HG02970 (cell line): ENCODE measurements around the gene PPP2R1B.
"Not testable (repeated sequence)": the region's sequence is repeated elsewhere in the genome, so short reads cannot be mapped to it uniquely, and the experiment has no call there.

ENCODE experiments used
- ATAC-seq: cut with Tn5 transposase; IDR thresholded peaks from one replicate; pipeline ENCODE4 v1.9.1; 2021; ENCODE audit warnings: mild to moderate bottlenecking, moderate library complexity, moderate number of reproducible peaks; ENCODE audit not compliant: unreplicated experiment, low FRiP score

The PPP2R1B gene

DNA sequence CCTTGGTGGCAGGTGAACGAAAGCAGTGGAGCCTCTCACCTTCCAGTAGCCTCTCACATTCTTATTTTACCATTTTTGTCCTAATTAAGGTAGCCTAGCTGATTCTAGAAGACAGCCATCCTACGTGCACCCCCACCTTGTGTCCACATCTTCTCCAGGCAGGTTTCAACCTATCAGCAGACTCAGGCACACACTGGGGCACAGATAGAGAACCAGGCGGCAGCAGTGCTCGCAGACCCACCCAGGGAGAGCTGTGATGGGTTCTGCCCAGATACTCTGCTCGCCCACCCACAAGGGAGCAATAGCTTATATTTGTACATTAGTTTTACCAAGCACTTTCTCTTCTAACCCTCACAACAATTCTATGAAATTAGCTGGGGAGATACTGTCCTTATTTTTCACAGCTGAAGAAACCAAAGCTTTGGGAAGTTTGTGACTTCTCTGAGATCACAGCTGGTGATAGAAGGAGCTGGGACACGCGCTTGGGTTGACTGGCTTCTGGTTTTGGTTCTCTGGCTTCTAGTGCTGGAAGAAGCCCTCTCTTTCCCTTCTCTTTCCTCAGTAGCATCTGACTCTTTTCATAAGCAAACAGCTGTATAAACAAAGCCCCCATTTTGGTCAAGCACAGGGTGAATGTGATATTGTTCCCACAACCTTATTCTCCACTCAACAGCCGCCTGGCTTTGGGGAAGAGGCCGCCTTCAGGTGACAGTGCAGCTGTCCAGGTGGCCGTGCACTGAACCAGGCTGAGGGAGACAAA is 36.9 kb downstream of the PPP2R1B start:
- ATAC-seq = no peak

DNA sequence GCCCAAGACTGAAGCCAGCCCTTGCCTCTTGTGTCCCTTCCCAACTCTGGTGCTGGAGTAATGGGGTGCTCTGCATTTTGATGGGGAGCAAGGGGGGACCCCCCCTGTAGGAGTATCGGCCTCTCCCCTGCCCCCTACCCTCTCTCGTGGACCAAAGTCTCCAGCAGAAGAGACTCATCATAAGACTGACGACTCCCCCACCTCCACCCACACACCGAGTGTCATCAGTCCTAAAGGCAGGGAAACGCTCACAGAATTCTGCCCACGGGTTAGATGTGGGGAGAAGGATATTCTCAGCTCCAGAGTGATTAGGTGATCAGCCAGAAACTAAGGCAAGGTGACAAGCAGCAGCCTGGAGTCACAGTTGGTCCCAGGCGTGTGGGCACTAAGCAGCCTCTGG is 38.8 kb downstream of the PPP2R1B start:
- no peak for ATAC-seq

DNA sequence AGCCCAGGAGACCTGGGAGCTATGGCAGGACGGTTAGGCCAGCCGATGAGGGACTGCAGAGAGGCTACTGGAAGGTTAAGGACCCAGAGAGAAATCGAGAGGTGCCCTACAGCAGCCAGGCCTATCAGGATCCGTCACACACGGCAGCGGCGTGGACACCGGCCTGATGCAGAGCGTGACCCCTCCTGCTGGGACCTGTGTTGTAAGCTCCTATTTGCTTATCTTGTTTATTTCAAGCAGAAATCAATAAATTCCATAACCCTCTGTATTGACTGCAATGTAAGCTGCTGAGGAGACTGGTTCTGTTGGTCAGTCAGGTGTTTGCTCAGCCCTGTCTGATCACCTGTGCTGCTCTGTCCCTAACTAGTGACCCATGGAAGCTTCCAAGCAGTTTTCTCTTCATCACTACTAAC is 39.9 kb downstream of the PPP2R1B start:
- no peak for ATAC-seq

DNA sequence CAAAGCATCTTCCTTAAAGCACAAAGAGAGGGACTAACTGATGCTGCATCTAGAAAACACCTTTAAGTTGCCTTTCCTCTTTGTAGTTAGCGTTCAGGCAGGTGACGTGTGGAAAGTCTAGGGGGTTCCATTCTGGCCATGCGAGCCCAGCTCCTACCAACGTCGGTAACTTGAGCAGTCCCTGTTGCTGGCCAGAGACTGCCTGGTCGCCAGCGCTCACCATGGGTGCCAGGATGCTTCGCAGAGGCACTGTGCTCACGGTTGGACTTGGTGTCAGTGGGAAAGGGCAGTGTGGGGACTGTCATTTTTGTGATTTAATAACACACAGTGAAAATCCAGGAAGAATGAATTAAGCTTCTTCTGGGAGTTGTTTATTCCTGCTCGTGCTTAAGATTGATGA is 40.6 kb downstream of the PPP2R1B start:
- ATAC-seq = no peak

DNA sequence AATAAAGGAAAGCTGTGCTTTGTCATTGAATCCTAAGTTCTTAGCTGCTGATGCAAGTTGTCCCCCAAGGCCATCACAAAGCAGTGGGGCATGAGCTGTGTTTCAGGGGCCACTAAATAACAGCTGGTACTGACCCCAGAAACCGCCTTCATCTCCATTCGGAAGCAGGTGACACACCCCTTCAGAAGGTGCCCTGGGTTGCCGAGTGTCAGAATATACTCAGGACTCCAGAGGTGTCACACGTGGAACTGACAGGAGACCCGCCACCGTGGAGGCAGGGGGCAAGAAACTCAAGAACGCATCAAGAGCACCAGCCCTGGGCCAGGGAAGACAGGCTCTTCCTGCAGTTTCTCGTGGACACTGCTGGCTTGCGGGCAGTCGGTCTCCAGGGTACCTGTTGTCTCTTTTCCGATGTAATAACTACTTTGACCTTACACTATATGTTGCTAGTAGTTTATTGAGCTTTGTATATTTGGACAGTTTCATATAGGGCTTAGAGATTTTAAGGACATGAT is 41.5 kb downstream of the PPP2R1B start:
- no peak for ATAC-seq

DNA sequence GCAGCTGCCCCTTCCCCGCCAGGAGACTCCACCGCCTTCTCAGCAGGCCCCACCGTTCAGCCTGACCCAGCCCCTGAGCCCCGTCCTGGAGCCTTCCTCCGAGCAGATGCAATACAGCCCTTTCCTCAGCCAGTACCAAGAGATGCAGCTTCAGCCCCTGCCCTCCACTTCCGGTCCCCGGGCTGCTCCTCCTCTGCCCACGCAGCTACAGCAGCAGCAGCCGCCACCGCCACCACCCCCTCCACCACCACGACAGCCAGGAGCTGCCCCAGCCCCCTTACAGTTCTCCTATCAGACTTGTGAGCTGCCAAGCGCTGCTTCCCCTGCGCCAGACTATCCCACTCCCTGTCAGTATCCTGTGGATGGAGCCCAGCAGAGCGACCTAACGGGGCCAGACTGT is 42.6 kb downstream of the PPP2R1B start:
- ATAC-seq = no peak

DNA sequence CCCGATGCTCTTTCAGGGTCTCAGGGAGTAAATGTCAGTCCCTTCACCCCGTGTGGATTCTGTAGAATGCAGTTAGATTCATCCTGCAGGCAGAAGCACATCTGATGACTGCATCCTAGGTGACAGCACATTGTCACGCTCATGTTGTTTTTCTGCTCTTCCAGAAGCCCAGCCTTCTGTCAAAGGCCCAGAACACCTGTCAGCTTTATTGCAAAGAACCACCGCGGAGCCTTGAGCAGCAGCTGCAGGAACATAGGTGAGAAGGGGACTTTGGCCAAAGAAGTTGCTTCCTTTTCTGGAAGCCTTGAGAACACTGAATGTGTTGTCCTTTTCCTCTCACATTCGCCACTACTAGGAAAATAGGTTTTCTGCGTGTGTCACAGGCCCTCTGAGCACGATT is 43.7 kb downstream of the PPP2R1B start:
- ATAC-seq = no peak

DNA sequence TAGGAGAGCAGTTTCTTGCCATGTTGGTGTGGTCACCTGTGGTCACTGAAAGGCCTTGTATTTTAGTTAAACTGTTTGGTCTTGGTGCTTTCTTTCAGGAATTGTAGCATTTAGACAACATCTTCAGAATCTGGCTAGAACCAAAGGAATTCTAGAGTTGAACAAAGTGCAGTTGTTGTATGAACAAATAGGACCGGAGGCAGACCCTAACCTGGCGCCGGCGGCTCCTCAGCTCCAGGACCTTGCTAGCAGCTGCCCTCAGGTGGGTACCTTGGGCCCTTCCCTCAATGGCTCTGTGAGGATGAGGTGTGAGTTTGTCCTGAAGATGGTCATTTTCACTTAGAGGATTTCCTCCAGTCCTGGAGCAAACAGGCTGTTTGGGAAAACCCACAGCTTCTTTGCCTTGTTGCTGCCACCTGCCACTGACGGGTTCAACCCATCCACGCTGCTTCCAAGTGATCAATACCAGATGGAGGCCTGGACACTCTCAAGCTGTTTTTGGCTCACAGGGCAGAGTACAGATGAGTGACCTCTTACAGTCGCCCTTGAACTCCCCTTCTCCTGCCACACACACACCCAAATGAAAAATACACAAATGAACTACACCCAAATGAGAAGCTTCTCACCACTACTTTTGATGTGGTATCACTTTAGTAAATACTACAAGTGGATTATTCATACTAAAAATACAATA is 45.2 kb downstream of the PPP2R1B start:
- no peak for ATAC-seq

DNA sequence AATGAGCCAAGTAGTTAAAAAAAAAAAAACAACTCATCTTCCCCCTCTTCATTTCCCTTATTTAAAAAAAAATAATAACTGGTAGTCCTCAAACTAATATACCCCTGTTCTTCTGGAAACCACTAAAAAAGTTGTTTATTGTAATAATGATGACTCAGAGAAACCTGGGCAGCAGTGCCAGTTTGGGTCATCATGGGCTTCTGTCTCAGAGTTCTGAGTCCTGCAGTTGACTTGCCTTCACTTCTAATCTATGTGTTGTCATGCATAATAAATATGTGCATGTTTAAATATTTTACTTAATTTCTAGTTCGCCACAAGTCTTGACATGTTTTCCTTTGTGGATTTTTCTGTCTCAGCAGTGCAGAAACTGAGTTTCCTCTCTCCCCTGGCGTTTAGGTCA is 46.8 kb downstream of the PPP2R1B start:
- ATAC-seq = no peak

DNA sequence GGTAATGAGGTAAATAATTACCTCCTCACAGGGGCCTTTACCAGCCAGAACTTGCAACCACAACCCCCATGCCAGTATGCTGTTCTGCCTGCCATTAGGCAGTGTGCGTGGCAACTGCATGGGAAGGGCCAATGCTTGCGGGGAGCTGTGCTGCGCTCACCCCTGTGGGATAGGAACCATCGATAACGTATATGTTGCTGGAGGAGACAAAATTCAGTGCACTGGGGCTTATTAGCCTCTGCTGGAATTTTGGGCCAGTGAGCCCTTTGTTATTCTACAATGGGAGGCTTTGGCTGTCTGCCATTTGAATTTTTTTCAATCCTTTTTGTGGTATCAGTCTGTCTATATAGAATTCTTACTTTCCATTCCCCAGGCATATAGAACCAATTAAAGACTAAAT is 47.3 kb downstream of the PPP2R1B start:
- ATAC-seq = no peak

DNA sequence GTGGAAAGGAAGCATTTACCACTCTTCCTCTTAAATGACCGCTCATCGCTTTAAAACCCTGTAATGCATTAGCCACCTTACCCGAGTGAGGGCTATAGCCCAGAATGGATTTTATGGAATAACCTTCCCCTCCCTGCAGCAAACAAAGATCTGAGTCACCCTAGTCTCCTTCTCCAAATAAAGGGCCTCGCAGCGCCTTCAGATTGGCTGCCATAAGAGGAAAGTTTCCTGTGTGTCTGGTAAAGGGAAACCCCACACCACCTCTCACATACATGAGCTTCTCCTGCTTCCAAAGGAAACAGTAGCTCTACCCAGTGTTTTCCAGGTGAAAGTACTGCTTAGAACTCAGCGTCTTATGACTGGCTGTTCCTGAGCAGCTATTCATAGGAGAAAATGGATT is 47.8 kb downstream of the PPP2R1B start:
- ATAC-seq = no peak

DNA sequence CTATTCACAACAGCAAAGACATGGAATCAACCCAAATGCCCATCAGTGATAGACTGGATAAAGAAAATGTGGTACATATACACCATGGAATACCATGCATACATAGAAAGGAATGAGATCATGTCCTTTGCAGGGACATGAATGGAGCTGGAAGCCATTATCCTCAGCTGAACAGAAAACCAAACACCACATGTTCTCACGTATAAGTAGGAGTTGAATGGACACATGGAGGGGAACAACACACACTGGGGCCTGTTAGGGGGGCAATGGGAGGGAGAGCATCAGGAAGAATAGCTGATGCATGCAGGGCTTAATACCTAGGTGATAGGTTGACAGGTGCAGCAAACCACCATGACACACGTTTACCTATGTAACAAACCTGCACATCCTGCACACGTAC is 48.5 kb downstream of the PPP2R1B start:
- ATAC-seq = not testable (repeated sequence)

DNA sequence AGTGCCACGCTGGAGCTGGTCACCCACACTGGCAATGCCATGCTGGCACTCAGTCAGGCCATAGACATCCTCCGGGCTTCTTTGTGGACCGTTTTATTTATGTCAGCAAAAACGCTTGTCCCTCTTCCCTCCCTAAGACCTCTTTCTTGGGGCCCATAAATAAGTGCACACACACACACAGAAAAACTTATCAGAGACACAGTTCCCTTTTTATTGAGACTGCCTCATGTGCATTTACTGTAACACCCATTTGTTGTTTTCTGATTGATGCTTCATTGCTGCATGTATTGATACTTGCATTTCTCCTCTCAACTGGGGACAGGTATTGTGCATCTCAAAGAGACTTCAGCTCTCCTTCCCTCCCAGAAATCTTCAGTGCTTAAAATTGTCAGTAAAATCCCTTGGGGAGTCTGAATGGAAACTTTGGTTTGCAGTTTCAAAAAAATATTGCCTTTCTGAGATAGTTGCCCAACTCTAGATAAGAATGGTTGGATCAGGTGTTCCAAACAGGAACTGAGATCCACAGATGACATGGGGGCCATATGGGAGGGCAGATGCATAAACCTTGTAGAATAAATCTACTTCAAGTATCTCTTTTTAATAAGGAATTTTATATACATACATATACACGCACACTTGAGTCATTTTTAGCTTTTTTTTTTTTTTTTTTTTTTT is 50.9 kb downstream of the PPP2R1B start:
- no peak for ATAC-seq

DNA sequence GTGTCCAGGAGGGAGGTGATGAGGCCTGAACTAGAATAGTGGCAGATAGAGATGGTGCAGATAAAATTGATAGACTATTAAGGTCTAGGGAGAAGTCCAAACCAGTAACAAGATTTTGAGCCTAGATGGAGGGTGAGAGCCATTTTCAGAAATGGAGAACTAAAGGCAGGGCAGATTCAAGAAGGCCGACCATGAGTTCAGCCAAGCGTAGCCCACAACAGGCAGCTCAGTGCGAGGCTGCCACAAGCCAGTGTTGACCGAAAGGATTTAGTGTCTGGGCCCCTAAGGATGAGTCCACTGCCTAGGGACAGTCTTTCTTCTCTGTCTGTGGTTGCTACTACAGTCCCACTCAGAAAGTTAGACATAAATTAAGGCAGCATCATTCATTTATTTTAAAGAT is 51.7 kb downstream of the PPP2R1B start:
- ATAC-seq = no peak

DNA sequence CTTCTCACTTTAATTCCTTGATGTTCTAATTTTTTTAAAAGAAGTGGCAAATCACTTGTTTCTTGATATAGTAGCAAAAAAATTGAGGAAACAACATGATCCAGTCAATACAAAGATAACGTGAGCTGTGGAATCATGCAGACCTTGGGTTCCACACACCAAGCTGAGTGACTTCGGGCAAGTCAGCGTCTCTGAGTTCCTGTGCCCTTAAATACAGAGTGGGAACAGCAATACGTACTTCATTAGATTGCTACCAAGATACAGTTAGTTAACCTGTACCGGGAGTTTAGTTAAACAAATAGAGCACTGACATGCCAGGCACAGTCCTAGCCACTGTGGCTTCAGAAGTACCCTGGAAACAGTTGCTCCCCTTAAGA is 58.5 kb downstream of the PPP2R1B start:
- ATAC-seq = no peak

DNA sequence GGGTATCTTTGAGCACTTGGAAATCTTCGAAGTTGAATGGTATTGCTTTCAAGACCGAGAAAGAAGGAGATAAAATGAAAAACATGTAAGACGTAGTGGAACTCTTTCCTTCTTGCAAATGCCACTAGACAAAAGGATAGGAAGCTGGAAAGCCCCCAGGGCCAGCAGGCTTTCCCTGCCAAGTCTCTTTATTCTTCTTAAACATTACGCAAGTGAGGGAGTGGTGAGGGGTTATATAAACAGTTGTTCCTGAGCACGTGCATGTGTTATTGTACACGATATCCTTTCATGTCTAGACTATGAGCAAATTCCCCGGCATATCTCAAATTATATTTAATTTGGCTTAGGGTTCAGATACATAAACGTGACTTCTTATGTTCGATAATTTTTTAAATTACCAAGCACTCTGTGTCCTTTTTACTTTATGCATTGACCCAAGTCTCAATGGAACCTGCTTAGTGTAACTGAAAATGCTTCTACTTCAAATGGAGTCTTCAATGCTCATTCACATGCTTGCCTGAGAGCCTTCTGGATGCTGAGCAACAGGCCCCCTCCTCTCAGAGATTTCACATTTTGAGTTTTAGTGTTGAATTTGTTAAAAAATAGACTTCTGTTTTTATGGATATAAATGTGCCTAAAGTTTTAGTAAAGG is 59.0 kb downstream of the PPP2R1B start:
- ATAC-seq = no peak

DNA sequence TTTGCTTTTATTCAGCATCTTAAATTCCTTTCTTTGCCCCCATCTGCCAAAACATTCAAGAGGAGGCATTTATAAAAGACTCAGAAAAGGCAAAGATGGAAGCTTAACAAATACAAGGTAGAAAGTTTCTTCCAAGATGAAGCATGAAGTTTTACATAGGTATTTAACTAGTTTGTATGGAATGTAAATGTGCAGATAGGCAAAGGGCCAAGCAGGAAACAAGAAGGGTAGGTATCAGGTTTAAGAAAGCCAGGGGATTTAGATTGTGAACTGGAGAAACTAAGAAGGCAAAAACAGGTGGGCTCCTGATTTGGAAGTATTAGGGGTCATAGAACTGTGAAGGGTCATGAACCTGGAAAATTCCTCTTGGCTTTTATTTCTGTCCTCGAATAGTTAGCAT is 62.6 kb downstream of the PPP2R1B start:
- ATAC-seq = no peak

DNA sequence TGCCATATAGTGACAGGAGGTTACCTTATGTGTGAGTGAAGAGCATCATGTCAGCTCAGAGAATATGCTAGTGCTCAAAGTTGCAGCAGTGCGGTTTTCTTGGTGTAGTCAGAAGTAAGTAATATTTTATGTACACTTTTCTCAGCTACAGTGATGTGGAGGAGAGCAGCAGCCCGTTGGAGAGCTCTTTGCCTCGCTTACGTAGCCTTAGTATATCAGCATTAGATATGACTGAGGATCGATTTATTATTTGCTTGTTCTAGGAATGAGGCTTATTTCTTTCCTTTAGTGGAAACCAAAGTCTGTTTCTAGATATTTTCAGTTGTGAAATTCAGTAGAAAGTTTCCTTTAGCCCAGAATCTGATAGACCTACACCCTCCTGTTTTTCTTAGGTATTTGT is 63.6 kb downstream of the PPP2R1B start:
- ATAC-seq = no peak

DNA sequence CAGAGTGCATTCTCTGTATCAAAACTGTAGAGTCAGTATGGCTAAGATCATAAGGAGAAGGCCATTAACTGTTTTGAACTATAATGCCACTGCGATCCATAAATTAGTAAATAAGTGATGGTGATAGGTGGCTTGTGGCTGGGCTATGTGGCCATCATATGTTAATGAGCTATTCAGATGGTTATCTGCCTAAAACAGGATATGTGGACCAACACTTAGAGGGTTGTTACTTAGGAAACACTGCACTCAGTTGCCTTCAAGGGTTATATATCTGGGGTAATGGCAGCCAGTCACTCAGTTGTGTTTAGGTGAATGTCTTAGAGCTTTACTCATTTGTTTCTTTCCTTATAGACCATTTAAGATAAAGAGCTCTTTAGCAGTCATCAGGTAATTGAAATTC is 66.0 kb downstream of the PPP2R1B start:
- no peak for ATAC-seq

DNA sequence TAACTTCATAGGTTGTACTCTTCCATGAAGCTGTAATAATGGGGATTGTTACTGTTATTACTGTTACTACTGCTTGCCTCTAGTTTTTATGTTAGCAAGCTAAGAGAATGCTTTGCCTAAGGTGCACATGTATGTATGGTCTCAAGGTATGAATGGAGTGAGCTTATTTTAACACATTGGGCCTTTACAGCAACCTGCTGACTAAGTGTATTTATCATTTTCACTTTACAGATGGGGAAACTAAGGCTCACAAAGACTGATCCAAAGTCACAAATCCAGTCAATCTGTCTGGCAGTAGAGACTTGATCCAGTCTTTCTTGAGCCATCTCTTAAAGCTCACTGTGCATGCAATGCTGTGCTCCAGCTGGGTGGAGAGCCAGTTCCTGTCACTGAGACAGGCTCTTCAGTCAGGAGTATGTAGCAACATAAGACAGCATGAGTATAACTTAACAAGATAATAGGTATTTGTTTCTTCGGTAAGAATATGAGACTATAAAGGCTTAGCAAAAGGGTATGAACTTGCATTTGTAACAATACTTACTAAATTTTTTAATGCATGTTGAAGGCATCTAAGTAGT is 66.5 kb downstream of the PPP2R1B start:
- ATAC-seq = no peak
